H9 (cell line): Measurements from ENCODE around the gene CDR2L. TPM values are rescaled to one million over a fixed set of nuclear protein-coding genes. Genes with fewer than 3 reads are reported as not detected.

Experiments used
- DNase-seq: peaks from one replicate; pipeline ENCODE4 v3.0.0-alpha.2; 2017
- H2AFZ ChIP-seq: one replicate; pipeline ENCODE4 v1.6.1; 2013; ENCODE audit warnings: mild to moderate bottlenecking, low read length, control low read depth, moderate library complexity
- H2AK5ac ChIP-seq: 2 replicates; pipeline ENCODE4 v1.6.1; 2013; ENCODE audit warnings: low read length, control low read depth, mixed read lengths; ENCODE audit not compliant: insufficient read length
- H2BK120ac ChIP-seq: one replicate; pipeline ENCODE4 v1.6.1; 2013; ENCODE audit warnings: low read depth, mild to moderate bottlenecking, low read length, control low read depth, inconsistent platforms; ENCODE audit not compliant: poor library complexity, severe bottlenecking
- H2BK12ac ChIP-seq: 2 replicates; pipeline ENCODE4 v1.6.1; 2013; ENCODE audit warnings: low read length, control low read depth, mixed read lengths, low read depth; ENCODE audit not compliant: insufficient read length
- H2BK15ac ChIP-seq: 2 replicates; pipeline ENCODE4 v1.6.1; 2013; ENCODE audit warnings: low read depth, low read length, control low read depth
- H2BK20ac ChIP-seq: one replicate; pipeline ENCODE4 v1.6.1; 2013; ENCODE audit warnings: low read depth, mild to moderate bottlenecking, low read length, control low read depth, inconsistent platforms; ENCODE audit not compliant: poor library complexity, severe bottlenecking
- H2BK5ac ChIP-seq: 2 replicates; pipeline ENCODE4 v1.6.1; 2013; ENCODE audit warnings: low read length, control low read depth, mixed read lengths; ENCODE audit not compliant: insufficient read length
- H3K14ac ChIP-seq: 2 replicates; pipeline ENCODE4 v1.6.1; 2013; ENCODE audit warnings: low read length, control low read depth; ENCODE audit not compliant: insufficient read depth
- H3K18ac ChIP-seq: 2 replicates; pipeline ENCODE4 v1.6.1; 2013; ENCODE audit warnings: low read depth, mild to moderate bottlenecking, mixed read lengths, low read length, control low read depth; ENCODE audit not compliant: insufficient read length
- H3K23ac ChIP-seq: 2 replicates; pipeline ENCODE4 v1.6.1; 2013; ENCODE audit warnings: low read length, control low read depth, mixed read lengths, low read depth; ENCODE audit not compliant: insufficient read length
- H3K23me2 ChIP-seq: 2 replicates; pipeline ENCODE4 v1.6.1; 2013; ENCODE audit warnings: low read depth, mild to moderate bottlenecking, mixed read lengths, low read length, control low read depth; ENCODE audit not compliant: insufficient read length, poor library complexity, severe bottlenecking
- H3K27ac ChIP-seq: 2 replicates; pipeline ENCODE4 v1.5.1; 2013; ENCODE audit warnings: low read length, control low read depth, mixed read lengths, low read depth; ENCODE audit not compliant: insufficient read length
- H3K27me3 ChIP-seq: 2 replicates; pipeline ENCODE4 v1.6.1; 2013; ENCODE audit warnings: low read length, control low read depth, inconsistent platforms; ENCODE audit not compliant: insufficient read depth
- H3K4ac ChIP-seq: 2 replicates; pipeline ENCODE4 v1.6.1; 2013; ENCODE audit warnings: low read depth, mild to moderate bottlenecking, control low read depth, inconsistent platforms, low read length, moderate library complexity
- H3K4me1 ChIP-seq: 2 replicates; pipeline ENCODE4 v1.6.1; 2013; ENCODE audit warnings: low read length, control low read depth, inconsistent platforms; ENCODE audit not compliant: insufficient read depth
- H3K4me2 ChIP-seq: 2 replicates; pipeline ENCODE4 v1.6.1; 2013; ENCODE audit warnings: low read length, control low read depth, mixed read lengths; ENCODE audit not compliant: insufficient read length, insufficient read depth
- H3K56ac ChIP-seq: 2 replicates; pipeline ENCODE4 v1.6.1; 2013; ENCODE audit warnings: low read depth, mild to moderate bottlenecking, mixed read lengths, low read length, control low read depth; ENCODE audit not compliant: insufficient read length
- H3K79me1 ChIP-seq: 2 replicates; pipeline ENCODE4 v1.6.1; 2013; ENCODE audit warnings: low read depth, mild to moderate bottlenecking, moderate library complexity, low read length, control low read depth, inconsistent platforms; ENCODE audit not compliant: insufficient read depth, poor library complexity, severe bottlenecking
- H3K79me2 ChIP-seq: 2 replicates; pipeline ENCODE4 v1.6.1; 2013; ENCODE audit warnings: low read length, control low read depth, inconsistent platforms; ENCODE audit not compliant: insufficient read depth
- H3K9ac ChIP-seq: 2 replicates; pipeline ENCODE4 v1.6.1; 2013; ENCODE audit warnings: low read length, control low read depth, mixed read lengths; ENCODE audit not compliant: insufficient read length; ENCODE audit errors: extremely low read depth
- H3K9me3 ChIP-seq: one replicate; pipeline ENCODE4 v1.6.1; 2013; ENCODE audit warnings: low read depth, low read length, inconsistent platforms; ENCODE audit not compliant: control insufficient read depth
- H3T11ph ChIP-seq: one replicate; pipeline ENCODE4 v1.6.1; 2013; ENCODE audit warnings: mild to moderate bottlenecking, low read length, control low read depth, inconsistent platforms
- H4K20me1 ChIP-seq: one replicate; pipeline ENCODE4 v1.6.1; 2013; ENCODE audit not compliant: control insufficient read depth, insufficient read length, insufficient read depth
- H4K5ac ChIP-seq: 2 replicates; pipeline ENCODE4 v1.6.1; 2013; ENCODE audit warnings: low read depth, mild to moderate bottlenecking, mixed read lengths, low read length, control low read depth; ENCODE audit not compliant: insufficient read length
- H4K8ac ChIP-seq: replicated peaks from 2 replicates; pipeline ENCODE4 v1.6.1; 2013; ENCODE audit warnings: low read length, control low read depth, mixed read lengths, low read depth; ENCODE audit not compliant: insufficient read length
- H4K91ac ChIP-seq: 2 replicates; pipeline ENCODE4 v1.6.1; 2013; ENCODE audit warnings: low read depth, mild to moderate bottlenecking, moderate library complexity, mixed read lengths, low read length, control low read depth; ENCODE audit not compliant: insufficient read length
- H3K27ac Mint-ChIP-seq, 3 experiments: 2 replicates in 2 of 3; 3 replicates in 1 of 3; pipeline ENCODE4 v1.8.0; 2020 to 2021; ENCODE audit warnings: mixed read lengths in 3 of 3, mild to moderate bottlenecking in 1 of 3, moderate library complexity in 1 of 3
- H3K27me3 Mint-ChIP-seq: 2 replicates; pipeline ENCODE4 v1.8.0; 2021; ENCODE audit warnings: low read depth, mild to moderate bottlenecking, moderate library complexity, mixed read lengths
- H3K36me3 Mint-ChIP-seq, 3 experiments: 2 replicates in 2 of 3; 3 replicates in 1 of 3; pipeline ENCODE4 v1.8.0; 2020 to 2021; ENCODE audit warnings: low read depth in 3 of 3, mixed read lengths in 3 of 3; ENCODE audit not compliant: insufficient read depth in 1 of 3
- H3K4me1 Mint-ChIP-seq, 2 experiments: 2 replicates each; pipeline ENCODE4 v1.8.0; 2020; ENCODE audit warnings: mixed read lengths in 2 of 2
- H3K4me3 Mint-ChIP-seq, 2 experiments: 2 replicates in 1 of 2; 3 replicates in 1 of 2; pipeline ENCODE4 v1.8.0; 2020 to 2021; ENCODE audit warnings: mild to moderate bottlenecking in 2 of 2, mixed read lengths in 2 of 2, moderate library complexity in 1 of 2
- H3K9me3 Mint-ChIP-seq, 2 experiments: 2 replicates in 1 of 2; 3 replicates in 1 of 2; pipeline ENCODE4 v1.8.0; 2020; ENCODE audit warnings: mild to moderate bottlenecking in 2 of 2, mixed read lengths in 2 of 2, moderate library complexity in 1 of 2
- CTCF ChIP-seq: fragments of 200-600 bp; sonication (generic); conservative IDR thresholded peaks from 3 replicates; pipeline ENCODE4 v1.8.0; 2021; ENCODE audit warnings: antibody characterized with exemption, mild to moderate bottlenecking
- WGBS: extraction: QIAGEN DNeasy Blood & Tissue Kit; methylation state at CpG from one replicate; pipeline ENCODE4 v1.1.7; 2013; ENCODE audit warnings: missing lambda C conversion rate, low lambda C conversion rate, mixed read lengths; ENCODE audit not compliant: insufficient read length; ENCODE audit errors: extremely low coverage; 5-methylcytosine and 5-hydroxymethylcytosine counted together
- total RNA-seq: library from RNA; stranded (reverse); gene quantifications from 2 replicates; pipeline ENCODE4 v1.2.1, GENCODE V29; 2021

The CDR2L gene
- total RNA-seq, 1 experiment from 2014 or later, result 23.3 TPM

- H3K4me1 Mint-ChIP-seq, result peaks cover 8 to 10% of the 10 kb centered on the region in 2 experiments
- no CpG with 5 or more reads among the region's 5 CpGs for WGBS
- H3K14ac ChIP-seq, result no peak overlapping the region
- no peak overlapping the region for H3K23ac ChIP-seq
- H4K91ac ChIP-seq, result no peak overlapping the region
- H3K4me3 Mint-ChIP-seq, result no peak overlapping the region
- no peak overlapping the region for H2AK5ac ChIP-seq
- H3K4me2 ChIP-seq, result no peak overlapping the region
- H2AFZ ChIP-seq, result no peak overlapping the region
- no peak overlapping the region for H2BK5ac ChIP-seq
- H3K23me2 ChIP-seq, result no peaks in the 10 kb centered on the region
- H4K20me1 ChIP-seq, result no peaks in the 10 kb centered on the region
- no peak overlapping the region for H3K9ac ChIP-seq
- no peaks in the 10 kb centered on the region for H3K27me3 ChIP-seq
- no peak overlapping the region for H3T11ph ChIP-seq
- no peak overlapping the region for H2BK120ac ChIP-seq
- no peak overlapping the region for H3K27ac ChIP-seq
- H3K27me3 Mint-ChIP-seq, result peaks cover 2% of the 10 kb centered on the region; the same call in 1 of the 2 replicates
- no peak overlapping the region for H3K56ac ChIP-seq
- no peak for DNase-seq
- H3K9me3 Mint-ChIP-seq, result no peaks in the 10 kb centered on the region
- no peaks in the 10 kb centered on the region for H3K9me3 ChIP-seq
- H2BK12ac ChIP-seq, result no peak overlapping the region
- no peak overlapping the region for H3K4ac ChIP-seq
- H3K79me1 ChIP-seq, result no peaks in the 10 kb centered on the region
- no peaks in the 10 kb centered on the region for H3K79me2 ChIP-seq
- no peak overlapping the region for H4K5ac ChIP-seq
- H4K8ac ChIP-seq, result no peak overlapping the region
- no peak overlapping the region for H2BK15ac ChIP-seq
- no peak for TF ChIP-seq CTCF
- no peak overlapping the region for H2BK20ac ChIP-seq
- no peak overlapping the region for H3K18ac ChIP-seq
- 0 out of 7 replicates have a peak overlapping the region, but pooled peaks of 1 of the 3 experiments have one; percentile 8 for H3K27ac Mint-ChIP-seq
- peaks cover 8 to 31% (median 25%) of the 10 kb centered on the region in 3 experiments; a peak in 6 of 7 replicates for H3K36me3 Mint-ChIP-seq
- no peaks in the 10 kb centered on the region for H3K4me1 ChIP-seq
These were observed 19.2 kb downstream of the CDR2L start for GRCh38 chr17:75006653-75007052.
